PC-9 (cell line): ENCODE results near the gene CEP131. TPM values are rescaled to one million over a fixed set of nuclear protein-coding genes. Genes with fewer than 3 reads are reported as not detected.

Experiments used
- BruUV-seq: library from RNA; stranded (reverse); fragments of 400-500 nt; replicated peaks from 2 replicates; lab custom pipeline; 2021; lab: Mats Ljungman, UMichigan
- CTCF ChIA-PET: fragments of 300-600 bp; sonication (Branson Sonifier 250); formaldehyde crosslinking; loops from one replicate; lab custom pipeline; 2022; ENCODE audit warnings: antibody characterized with exemption; lab: Charles Lee
- POLR2A ChIA-PET: fragments of 300-600 bp; sonication (Branson Sonifier 250); formaldehyde crosslinking; loops from one replicate; lab custom pipeline; 2022; ENCODE audit warnings: antibody characterized with exemption; ENCODE audit not compliant: unreplicated experiment; lab: Charles Lee
- DNase-seq, 2 experiments: peaks; one replicate each; pipeline versions ENCODE4 v3.0.0 to v3.0.0-alpha.2; 2015 to 2022; ENCODE audit warnings: mixed read lengths in 1 of 2
- H2AFZ ChIP-seq: fragments of 200-600 bp; sonication (generic); 2 replicates; pipeline ENCODE4 v1.8.1; 2017; ENCODE audit warnings: antibody characterized with exemption
- H3F3A ChIP-seq: fragments of 200-600 bp; sonication (generic); 2 replicates; pipeline ENCODE4 v1.8.1; 2017; ENCODE audit warnings: antibody characterized with exemption, mild to moderate bottlenecking, low read depth; ENCODE audit not compliant: insufficient read depth
- H3K27ac ChIP-seq: fragments of 200-600 bp; sonication (generic); 2 replicates; pipeline ENCODE4 v1.6.1; 2016; ENCODE audit warnings: mixed run types
- H3K27me3 ChIP-seq: fragments of 200-600 bp; sonication (generic); 2 replicates; pipeline ENCODE4 v1.6.1; 2016; ENCODE audit warnings: low read depth, mixed run types; ENCODE audit not compliant: insufficient read depth
- H3K36me3 ChIP-seq: fragments of 200-600 bp; sonication (generic); 2 replicates; pipeline ENCODE4 v1.6.1; 2016; ENCODE audit warnings: low read depth, mixed run types
- H3K4me1 ChIP-seq: fragments of 200-600 bp; sonication (generic); replicated peaks from 2 replicates; pipeline ENCODE4 v1.6.1; 2016; ENCODE audit warnings: mixed run types; ENCODE audit not compliant: insufficient read depth
- H3K4me2 ChIP-seq: fragments of 200-600 bp; sonication (generic); 2 replicates; pipeline ENCODE4 v1.6.1; 2017; ENCODE audit warnings: mixed run types
- H3K4me3 ChIP-seq: fragments of 200-600 bp; sonication (generic); 2 replicates; pipeline ENCODE4 v1.6.1; 2016; ENCODE audit warnings: mixed run types
- H3K79me2 ChIP-seq: fragments of 200-600 bp; sonication (generic); 2 replicates; pipeline ENCODE4 v1.6.1; 2017; ENCODE audit warnings: low read depth, mixed run types
- H3K9me2 ChIP-seq: fragments of 200-600 bp; sonication (generic); 2 replicates; pipeline ENCODE4 v1.8.1; 2017; ENCODE audit warnings: mild to moderate bottlenecking; ENCODE audit not compliant: insufficient read depth
- H3K9me3 ChIP-seq: fragments of 200-600 bp; sonication (generic); 2 replicates; pipeline ENCODE4 v1.8.1; 2016; ENCODE audit warnings: low read depth; ENCODE audit not compliant: insufficient read depth
- H4K20me1 ChIP-seq: fragments of 200-600 bp; sonication (generic); 2 replicates; pipeline ENCODE4 v1.8.1; 2017; ENCODE audit not compliant: insufficient read depth
- CTCF ChIP-seq: fragments of 200-600 bp; sonication (generic); conservative IDR thresholded peaks from 2 replicates; pipeline ENCODE4 v1.6.1; 2017; ENCODE audit warnings: mixed run types, antibody characterized with exemption, mild to moderate bottlenecking, moderate library complexity
- EZH2 ChIP-seq: fragments of 200-600 bp; sonication (generic); IDR thresholded peaks from 2 replicates; pipeline ENCODE4 v1.8.0; 2017; ENCODE audit warnings: antibody characterized with exemption, low read depth
- intact Hi-C: fragments of 100-400 bp; cut with micrococcal nuclease; formaldehyde crosslinking; loops from one replicate; pipeline ENCODE4 v1.10.0; 2022; ENCODE audit not compliant: unreplicated experiment
- total RNA-seq: library from RNA; stranded (reverse); gene quantifications from 2 replicates; pipeline ENCODE4 v1.2.3, GENCODE V29; 2021

Gene CEP131
- total RNA-seq, 1 experiment from 2014 or later: 24.4 TPM

GRCh38 chr17:81260641-81261040, 37.9 kb upstream of the CEP131 start:
- no TSS peak for BruUV-seq
- no peak for DNase-seq
- no peaks in the 10 kb centered on the region for H3K27me3 ChIP-seq

GRCh38 chr17:81260171-81260570, 37.4 kb upstream of the CEP131 start:
- ChIA-PET CTCF (no interaction called here), POLR2A (no interaction called here)
- Histone ChIP-seq H3K4me3 (no peak overlapping the region), H3K27ac (no peak overlapping the region), H3K36me3 (no peaks in the 10 kb centered on the region), H3F3A (no peaks in the 10 kb centered on the region), H4K20me1 (no peaks in the 10 kb centered on the region; the same call in 1 of the 2 replicates), H3K9me3 (no peaks in the 10 kb centered on the region), H3K79me2 (no peaks in the 10 kb centered on the region), H3K4me2 (no peak overlapping the region), H3K4me1 (no peaks in the 10 kb centered on the region), H3K9me2 (no peaks in the 10 kb centered on the region), H3K27me3 (no peaks in the 10 kb centered on the region), H2AFZ (no peak overlapping the region)
- TF ChIP-seq EZH2: no peak
- TF ChIP-seq CTCF: no peak
- BruUV-seq: no TSS peak
- DNase-seq: no peak
- intact Hi-C loops: no loop called here

More at GRCh38 chr17:81260641-81261040, 37.9 kb upstream of the CEP131 start:
- Histone ChIP-seq H3K36me3 (no peaks in the 10 kb centered on the region), H3K9me2 (no peaks in the 10 kb centered on the region), H3K4me2 (no peak overlapping the region), H3F3A (no peaks in the 10 kb centered on the region), H3K4me1 (no peaks in the 10 kb centered on the region), H4K20me1 (no peaks in the 10 kb centered on the region; the same call in 1 of the 2 replicates), H3K9me3 (no peaks in the 10 kb centered on the region), H3K27ac (no peak overlapping the region), H3K4me3 (no peak overlapping the region), H2AFZ (no peak overlapping the region), H3K79me2 (no peaks in the 10 kb centered on the region)
- CTCF ChIA-PET: no interaction called here
- TF ChIP-seq EZH2 (no peak), CTCF (no peak)
- intact Hi-C loops: no loop called here
- POLR2A ChIA-PET: no interaction called here

- POLR2A ChIA-PET: no interaction called here
- Histone ChIP-seq H3K79me2 (no peaks in the 10 kb centered on the region), H3K36me3 (no peaks in the 10 kb centered on the region), H3F3A (no peaks in the 10 kb centered on the region; the same call in 1 of the 2 replicates), H3K27me3 (no peaks in the 10 kb centered on the region), H4K20me1 (no peaks in the 10 kb centered on the region; the same call in 1 of the 2 replicates), H3K27ac (no peak overlapping the region), H3K4me2 (no peak overlapping the region), H3K9me2 (no peaks in the 10 kb centered on the region), H3K9me3 (no peaks in the 10 kb centered on the region), H2AFZ (no peak overlapping the region), H3K4me3 (no peak overlapping the region), H3K4me1 (no peaks in the 10 kb centered on the region)
- no TSS peak for BruUV-seq
- no peak for TF ChIP-seq CTCF
- no peak for TF ChIP-seq EZH2
- no peak for DNase-seq
- CTCF ChIA-PET: no interaction called here
- intact Hi-C loops: no loop called here
Observed at GRCh38 chr17:81259058-81259605, 36.4 kb upstream of the CEP131 start.
